Measurements from ENCODE around the gene NECTIN1.

The NECTIN1 gene

GRCh38 chr11:119681361-119681910, 47.6 kb downstream of the NECTIN1 start:
- TF ChIP-seq CTCF (IDR thresholded peaks at IDR 0.05; ENCODE audit: low read depth, low read length) = peak; percentile 17
- DNase-seq (ENCODE audit: low read depth in 2 of 2) = no peak

GRCh38 chr11:119680541-119681360, 48.2 kb downstream of the NECTIN1 start:
- TF ChIP-seq CTCF (IDR thresholded peaks at IDR 0.05; ENCODE audit: low read depth, low read length) = no peak
- H3K4me3 ChIP-seq (replicated peaks in 1 of 2; ENCODE audit: low read depth in 2 of 2, low read length in 2 of 2) = no peak overlapping the region
- peak in 1 of 2 donors; percentile 57 for DNase-seq (ENCODE audit: low read depth in 2 of 2)

More at GRCh38 chr11:119681361-119681910, 47.6 kb downstream of the NECTIN1 start:
- H3K4me3 ChIP-seq (replicated peaks in 1 of 2; ENCODE audit: low read depth in 2 of 2, low read length in 2 of 2) = no peak overlapping the region

GRCh38 chr11:119679346-119679745, 49.7 kb downstream of the NECTIN1 start:
- no peak for DNase-seq (ENCODE audit: low read depth in 2 of 2)
- TF ChIP-seq CTCF (IDR thresholded peaks at IDR 0.05; ENCODE audit: low read depth, low read length) = no peak
- no peak overlapping the region for H3K4me3 ChIP-seq (replicated peaks in 1 of 2; ENCODE audit: low read depth in 2 of 2, low read length in 2 of 2)

GRCh38 chr11:119678351-119678750, 50.6 kb downstream of the NECTIN1 start:
- DNase-seq (ENCODE audit: low read depth in 2 of 2) = no peak
- H3K4me3 ChIP-seq (replicated peaks in 1 of 2; ENCODE audit: low read depth in 2 of 2, low read length in 2 of 2) = no peak overlapping the region
- TF ChIP-seq CTCF (IDR thresholded peaks at IDR 0.05; ENCODE audit: low read depth, low read length) = no peak

- no peak for DNase-seq (ENCODE audit: low read depth in 2 of 2)
- H3K4me3 ChIP-seq (replicated peaks in 1 of 2; ENCODE audit: low read depth in 2 of 2, low read length in 2 of 2) = no peak overlapping the region
- no peak for TF ChIP-seq CTCF (IDR thresholded peaks at IDR 0.05; ENCODE audit: low read depth, low read length)
These were observed 51.2 kb downstream of the NECTIN1 start for GRCh38 chr11:119677840-119678239.

GRCh38 chr11:119676461-119677020, 52.5 kb downstream of the NECTIN1 start:
- peak; percentile 21 to 68 for DNase-seq (ENCODE audit: low read depth in 2 of 2)
- TF ChIP-seq CTCF (IDR thresholded peaks at IDR 0.05; ENCODE audit: low read depth, low read length) = no peak
- no peak overlapping the region for H3K4me3 ChIP-seq (replicated peaks in 1 of 2; ENCODE audit: low read depth in 2 of 2, low read length in 2 of 2)

Measured in cardiac fibroblast (primary cell).